Renal pelvis (tissue), 3 donors: ENCODE results near the gene GNRH2. TPM values are rescaled to one million over a fixed set of nuclear protein-coding genes. Genes with fewer than 3 reads are reported as not detected.

Experiments
- polyA plus RNA-seq, 3 donors: library from polyadenylated mRNA; unstranded; fragments of 120-200 nt; gene quantifications; one replicate each; pipeline ENCODE4 v1.2.1, GENCODE V29; 2013; ENCODE audit not compliant: insufficient read length in 3 of 3

The GNRH2 gene
- polyA plus RNA-seq, 3 donors = 0.58 to 1.4 (median 1.0) TPM

Other genes starting within 250 kb of the GNRH2 start
- 100 to 1,000 TPM; 200 to 281 (median 252) TPM for gene CPXM1, start 243.0 kb upstream of the GNRH2 start, polyA plus RNA-seq
- not detected for gene C20orf141, start 228.6 kb upstream of the GNRH2 start, polyA plus RNA-seq
- gene TMEM239, start 227.3 kb upstream of the GNRH2 start, polyA plus RNA-seq = under 1 TPM in 1 of 3 donors, not detected in 2; 0.15 TPM
- 10 to 100 TPM; 74.9 to 85.7 (median 76.3) TPM for gene PCED1A, start 203.0 kb upstream of the GNRH2 start, polyA plus RNA-seq
- 10 to 100 TPM; 41.5 to 43.0 (median 42.5) TPM for gene VPS16, start 202.9 kb upstream of the GNRH2 start, polyA plus RNA-seq
- 10 to 100 TPM; 90.2 to 95.8 (median 93.9) TPM for gene PTPRA, start 170.1 kb upstream of the GNRH2 start, polyA plus RNA-seq
- gene MRPS26, start 2.4 kb downstream of the GNRH2 start, polyA plus RNA-seq = 10 to 100 TPM; 63.5 to 81.1 (median 70.7) TPM
- 1 to 10 TPM in 1 of 3 donors, under 1 TPM in 2; 0.81 to 1.0 (median 0.83) TPM for gene OXT, start 28.0 kb downstream of the GNRH2 start, polyA plus RNA-seq
- under 1 TPM in 2 of 3 donors, not detected in 1; 0.34 to 0.47 TPM for gene AVP, start 41.1 kb downstream of the GNRH2 start, polyA plus RNA-seq
- 10 to 100 TPM; 17.8 to 19.1 (median 18.3) TPM for gene FASTKD5, start 116.2 kb downstream of the GNRH2 start, polyA plus RNA-seq
- gene UBOX5, start 116.2 kb downstream of the GNRH2 start, polyA plus RNA-seq = 10 to 100 TPM in 1 of 3 donors, 1 to 10 TPM in 2; 9.3 to 10.2 (median 9.9) TPM
- gene LZTS3, start 129.9 kb downstream of the GNRH2 start, polyA plus RNA-seq = 10 to 100 TPM; 16.5 to 20.6 (median 19.9) TPM
- 10 to 100 TPM; 55.4 to 65.8 (median 60.8) TPM for gene DDRGK1, start 161.1 kb downstream of the GNRH2 start, polyA plus RNA-seq
- 10 to 100 TPM; 61.3 to 80.5 (median 69.5) TPM for gene ITPA, start 165.9 kb downstream of the GNRH2 start, polyA plus RNA-seq
- gene SLC4A11, start 195.6 kb downstream of the GNRH2 start, polyA plus RNA-seq = 1 to 10 TPM; 2.3 to 3.6 (median 3.0) TPM